ENCODE measurements around the gene CAMKK2. TPM values are rescaled to one million over a fixed set of nuclear protein-coding genes. Genes with fewer than 3 reads are reported as not detected.

CAMKK2 gene
- polyA plus RNA-seq, 1 donor from 2014 or later: 29.2 TPM

DNA sequence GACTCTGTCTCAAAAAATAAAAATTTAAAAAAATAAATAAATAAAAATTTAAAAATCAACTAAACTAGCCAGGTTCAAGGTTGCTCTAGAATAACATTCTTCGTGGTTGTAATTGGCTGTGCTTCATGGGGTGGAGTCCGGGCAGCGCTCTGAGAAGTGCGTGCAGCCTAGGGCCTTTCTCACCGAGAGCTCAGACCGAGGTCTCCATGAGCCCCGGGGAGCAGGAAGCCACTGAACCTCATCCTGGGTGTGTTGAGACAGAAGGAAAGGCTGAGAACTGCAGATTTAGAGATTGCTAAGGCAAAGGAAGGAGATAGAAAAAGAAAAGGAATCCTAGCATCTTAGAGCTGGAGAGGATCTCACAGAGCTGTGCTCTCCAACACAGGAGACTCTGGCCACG lies 71.9 kb downstream of the CAMKK2 start:
- H2AFZ ChIP-seq (ENCODE audit: low read depth, low read length): no peak overlapping the region
- H3F3A ChIP-seq (ENCODE audit: insufficient read depth, low read length, poor library complexity, severe bottlenecking): no peaks in the 10 kb centered on the region
- H3K27ac ChIP-seq (ENCODE audit: low read length): no peak overlapping the region
- no peaks in the 10 kb centered on the region for H3K9me2 ChIP-seq (ENCODE audit: insufficient read depth, low read length)
- H3K79me2 ChIP-seq (replicated peaks; ENCODE audit: insufficient read depth, low read length): no peaks in the 10 kb centered on the region
- no peaks in the 10 kb centered on the region for H3K27me3 ChIP-seq (ENCODE audit: insufficient read depth, low read depth, low read length)
- no peak overlapping the region for H3K4me3 ChIP-seq (ENCODE audit: low read length)
- no peaks in the 10 kb centered on the region for H4K20me1 ChIP-seq (ENCODE audit: insufficient read depth)
- H3K9ac ChIP-seq (ENCODE audit: low read length): no peak overlapping the region
- TF ChIP-seq REST (IDR thresholded peaks at IDR 0.05; ENCODE audit: borderline replicate concordance) (no peak), MXI1 (conservative IDR thresholded peaks at IDR 0.05; ENCODE audit: poor library complexity, severe bottlenecking) (no peak), POLR2AphosphoS5 (IDR thresholded peaks at IDR 0.05) (no peak), TAF1 (IDR thresholded peaks at IDR 0.05; ENCODE audit: low read depth) (no peak), CTCF (IDR thresholded peaks at IDR 0.05; ENCODE audit: poor library complexity, severe bottlenecking) (no peak)
- H3K9me3 ChIP-seq (ENCODE audit: low read length): no peaks in the 10 kb centered on the region
- H3K36me3 ChIP-seq (ENCODE audit: insufficient read depth, low read length): no peaks in the 10 kb centered on the region
- H3K4me2 ChIP-seq (ENCODE audit: low read length): no peak overlapping the region

GRCh38 chr12:121223292-121224285 lies 72.9 kb downstream of the CAMKK2 start:
- Histone ChIP-seq H3K27me3 (ENCODE audit: insufficient read depth, low read depth, low read length) (no peaks in the 10 kb centered on the region), H3K36me3 (ENCODE audit: insufficient read depth, low read length) (no peaks in the 10 kb centered on the region), H3K9me3 (ENCODE audit: low read length) (no peaks in the 10 kb centered on the region), H3K79me2 (replicated peaks; ENCODE audit: insufficient read depth, low read length) (no peaks in the 10 kb centered on the region), H3F3A (ENCODE audit: insufficient read depth, low read length, poor library complexity, severe bottlenecking) (no peaks in the 10 kb centered on the region), H3K9me2 (ENCODE audit: insufficient read depth, low read length) (no peaks in the 10 kb centered on the region), H2AFZ (ENCODE audit: low read depth, low read length) (no peak overlapping the region), H3K4me3 (ENCODE audit: low read length) (no peak overlapping the region), H3K27ac (ENCODE audit: low read length) (no peak overlapping the region), H3K4me2 (ENCODE audit: low read length) (no peak overlapping the region), H4K20me1 (ENCODE audit: insufficient read depth) (no peaks in the 10 kb centered on the region), H3K9ac (ENCODE audit: low read length) (no peak overlapping the region)
- TF ChIP-seq POLR2AphosphoS5 (IDR thresholded peaks at IDR 0.05) (no peak), TAF1 (IDR thresholded peaks at IDR 0.05; ENCODE audit: low read depth) (no peak), MXI1 (conservative IDR thresholded peaks at IDR 0.05; ENCODE audit: poor library complexity, severe bottlenecking) (no peak), RAD21 (conservative IDR thresholded peaks at IDR 0.05) (no peak), EZH2 (IDR thresholded peaks at IDR 0.05; ENCODE audit: borderline replicate concordance, insufficient read depth, low read length, poor library complexity, severe bottlenecking) (no peak), REST (IDR thresholded peaks at IDR 0.05; ENCODE audit: borderline replicate concordance) (no peak), SMC3 (conservative IDR thresholded peaks at IDR 0.05; ENCODE audit: poor library complexity) (no peak), EP300 (conservative IDR thresholded peaks at IDR 0.05; ENCODE audit: poor library complexity, severe bottlenecking) (no peak), CTCF (IDR thresholded peaks at IDR 0.05; ENCODE audit: poor library complexity, severe bottlenecking) (no peak)
